OCI-LY7 (cell line): ENCODE data around the gene MED26. TPM values are rescaled to one million over a fixed set of nuclear protein-coding genes. Genes with fewer than 3 reads are reported as not detected.

Experiments
- BruUV-seq: library from RNA; stranded (reverse); fragments of 400-500 nt; replicated peaks from 2 replicates; lab custom pipeline; 2021; lab: Mats Ljungman, UMichigan
- CTCF ChIA-PET: fragments of 300-600 bp; sonication (Branson Sonifier 250); formaldehyde crosslinking; loops from one replicate; lab custom pipeline; 2022; ENCODE audit warnings: antibody characterized with exemption; ENCODE audit not compliant: unreplicated experiment; lab: Charles Lee
- POLR2A ChIA-PET: fragments of 300-600 bp; sonication (Branson Sonifier 250); formaldehyde crosslinking; loops from one replicate; lab custom pipeline; 2022; ENCODE audit warnings: antibody characterized with exemption; lab: Charles Lee
- DNase-seq: peaks from one replicate; pipeline ENCODE4 v3.0.0-alpha.2; 2015; ENCODE audit warnings: low spot score
- H2AFZ ChIP-seq: fragments of 200-600 bp; sonication (generic), shearing (Covaris generic); 2 replicates; pipeline ENCODE4 v1.6.1; 2014; ENCODE audit warnings: mild to moderate bottlenecking, antibody characterized with exemption, low read length, moderate library complexity
- H3K27ac ChIP-seq: fragments of 200-600 bp; sonication (generic); 2 replicates; pipeline ENCODE4 v1.5.1; 2014; ENCODE audit warnings: mixed run types, low read depth, mild to moderate bottlenecking, moderate library complexity, low read length, inconsistent platforms; ENCODE audit not compliant: poor library complexity, severe bottlenecking
- H3K36me3 ChIP-seq: fragments of 200-600 bp; sonication (generic); 2 replicates; pipeline ENCODE4 v1.6.1; 2014; ENCODE audit warnings: mild to moderate bottlenecking, antibody characterized with exemption, low read length, moderate library complexity, mixed read lengths; ENCODE audit not compliant: insufficient read depth
- H3K4me1 ChIP-seq: fragments of 200-600 bp; sonication (generic); 2 replicates; pipeline ENCODE4 v1.5.1; 2014; ENCODE audit warnings: mild to moderate bottlenecking, low read length; ENCODE audit not compliant: insufficient read depth, poor library complexity, severe bottlenecking
- H3K4me2 ChIP-seq: fragments of 200-600 bp; sonication (generic); 2 replicates; pipeline ENCODE4 v1.6.1; 2014; ENCODE audit warnings: mild to moderate bottlenecking, low read length
- H3K4me3 ChIP-seq: fragments of 200-600 bp; sonication (generic); 2 replicates; pipeline ENCODE4 v1.5.1; 2014; ENCODE audit warnings: mild to moderate bottlenecking, low read depth, low read length; ENCODE audit not compliant: poor library complexity, severe bottlenecking
- H3K79me2 ChIP-seq: fragments of 200-600 bp; sonication (generic); 2 replicates; pipeline ENCODE4 v1.6.1; 2016; ENCODE audit warnings: low read depth, mild to moderate bottlenecking, low read length, moderate library complexity, mixed read lengths; ENCODE audit not compliant: insufficient read depth
- H3K9me2 ChIP-seq: fragments of 200-600 bp; sonication (generic); 2 replicates; pipeline ENCODE4 v1.6.1; 2016; ENCODE audit warnings: mild to moderate bottlenecking, low read length, mixed read lengths; ENCODE audit not compliant: insufficient read depth
- H3K9me3 ChIP-seq: fragments of 200-600 bp; sonication (generic); 2 replicates; pipeline ENCODE4 v1.6.1; 2014; ENCODE audit warnings: mild to moderate bottlenecking, mixed run types, low read length, mixed read lengths
- H4K20me1 ChIP-seq: fragments of 200-600 bp; sonication (generic); 2 replicates; pipeline ENCODE4 v1.6.1; 2014; ENCODE audit warnings: mild to moderate bottlenecking, antibody characterized with exemption, low read length, moderate library complexity, mixed read lengths; ENCODE audit not compliant: insufficient read depth
- EZH2phosphoT487 ChIP-seq: fragments of 200-600 bp; sonication (generic); IDR thresholded peaks from 2 replicates; pipeline ENCODE4 v1.6.1; 2018; ENCODE audit warnings: low read depth, borderline replicate concordance, mild to moderate bottlenecking, mixed run types, antibody characterized with exemption, low read length, moderate library complexity, mixed read lengths
- intact Hi-C: fragments of 100-400 bp; cut with micrococcal nuclease; formaldehyde crosslinking; loops from one replicate; pipeline ENCODE4 v1.10.0; 2022; ENCODE audit not compliant: unreplicated experiment
- total RNA-seq, 2 experiments: library from RNA; depleted of rRNA in 1 of 2; stranded (reverse); fragments of >200 nt in 1 of 2; shearing (Covaris generic) in 1 of 2; gene quantifications; 2 replicates each; pipeline ENCODE4 v1.2.3, GENCODE V29; 2014 to 2022
- TF ChIP-seq, protein P1 (sequence below): fragments of 200-600 bp; sonication (generic); conservative IDR thresholded peaks from 2 replicates; pipeline ENCODE4 v1.5.1; 2014; ENCODE audit warnings: mild to moderate bottlenecking, antibody characterized with exemption, low read length, moderate library complexity, mixed read lengths

MED26 gene
- total RNA-seq, 2 experiments from 2014 or later, result 19.4 to 26.8 TPM

GRCh38 chr19:16641695-16642094 is 13.7 kb upstream of the MED26 start:
- ChIA-PET CTCF (no interaction called here), POLR2A (no interaction called here)
- peaks cover 98% of the 10 kb centered on the region for H3K36me3 ChIP-seq

DNA sequence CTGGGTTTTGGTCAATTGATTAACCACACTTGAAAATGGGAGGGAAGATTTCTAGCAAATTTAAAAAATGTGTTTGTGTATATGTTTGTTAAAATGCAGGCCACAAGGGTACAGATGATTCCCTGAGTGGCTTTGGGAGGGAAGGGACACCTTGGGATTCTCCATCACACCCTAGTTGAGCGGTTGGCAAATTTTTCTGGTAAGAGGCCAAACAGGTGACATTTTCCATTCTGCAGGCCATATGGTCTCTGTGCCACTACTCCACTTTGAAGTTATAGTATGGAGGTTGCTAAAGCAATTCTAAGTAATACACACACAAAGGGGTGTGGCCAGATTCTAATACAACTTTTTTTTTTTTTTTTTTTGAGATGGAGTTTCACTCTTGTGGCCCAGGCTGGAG is 12.9 kb upstream of the MED26 start:
- peaks cover 13% of the 10 kb centered on the region for H3K79me2 ChIP-seq
- CTCF ChIA-PET, result no interaction called here
- intact Hi-C loops, result no loop called here

More at GRCh38 chr19:16641695-16642094, 13.7 kb upstream of the MED26 start:
- Histone ChIP-seq H3K9me2 (no peaks in the 10 kb centered on the region), H3K27ac (no peak overlapping the region), H3K9me3 (no peaks in the 10 kb centered on the region), H3K79me2 (peaks cover 17% of the 10 kb centered on the region), H2AFZ (no peak overlapping the region), H3K4me1 (peaks cover 8% of the 10 kb centered on the region), H3K4me3 (no peak overlapping the region), H3K4me2 (no peak overlapping the region), H4K20me1 (no peaks in the 10 kb centered on the region)
- no peak for DNase-seq
- BruUV-seq, result no TSS peak
- no peak for TF ChIP-seq EZH2phosphoT487
- TF ChIP-seq, protein P1, sequence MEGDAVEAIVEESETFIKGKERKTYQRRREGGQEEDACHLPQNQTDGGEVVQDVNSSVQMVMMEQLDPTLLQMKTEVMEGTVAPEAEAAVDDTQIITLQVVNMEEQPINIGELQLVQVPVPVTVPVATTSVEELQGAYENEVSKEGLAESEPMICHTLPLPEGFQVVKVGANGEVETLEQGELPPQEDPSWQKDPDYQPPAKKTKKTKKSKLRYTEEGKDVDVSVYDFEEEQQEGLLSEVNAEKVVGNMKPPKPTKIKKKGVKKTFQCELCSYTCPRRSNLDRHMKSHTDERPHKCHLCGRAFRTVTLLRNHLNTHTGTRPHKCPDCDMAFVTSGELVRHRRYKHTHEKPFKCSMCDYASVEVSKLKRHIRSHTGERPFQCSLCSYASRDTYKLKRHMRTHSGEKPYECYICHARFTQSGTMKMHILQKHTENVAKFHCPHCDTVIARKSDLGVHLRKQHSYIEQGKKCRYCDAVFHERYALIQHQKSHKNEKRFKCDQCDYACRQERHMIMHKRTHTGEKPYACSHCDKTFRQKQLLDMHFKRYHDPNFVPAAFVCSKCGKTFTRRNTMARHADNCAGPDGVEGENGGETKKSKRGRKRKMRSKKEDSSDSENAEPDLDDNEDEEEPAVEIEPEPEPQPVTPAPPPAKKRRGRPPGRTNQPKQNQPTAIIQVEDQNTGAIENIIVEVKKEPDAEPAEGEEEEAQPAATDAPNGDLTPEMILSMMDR, result no peak
- intact Hi-C loops, result no loop called here

GRCh38 chr19:16638666-16639065 is 10.7 kb upstream of the MED26 start:
- intact Hi-C loops, result no loop called here
- H4K20me1 ChIP-seq, result no peaks in the 10 kb centered on the region
- H3K27ac ChIP-seq, result no peak overlapping the region
- no peak for DNase-seq
- peaks cover 13% of the 10 kb centered on the region for H3K79me2 ChIP-seq
- H3K4me1 ChIP-seq, result peaks cover 8% of the 10 kb centered on the region
- no peaks in the 10 kb centered on the region for H3K9me2 ChIP-seq
- H2AFZ ChIP-seq, result no peak overlapping the region
- TF ChIP-seq, protein P1, result no peak
- no peak for TF ChIP-seq EZH2phosphoT487
- no TSS peak for BruUV-seq
- H3K36me3 ChIP-seq, result peaks cover 96% of the 10 kb centered on the region
- no peak overlapping the region for H3K4me3 ChIP-seq
- no peak overlapping the region for H3K4me2 ChIP-seq
- H3K9me3 ChIP-seq, result no peaks in the 10 kb centered on the region
- CTCF ChIA-PET, result no interaction called here
- POLR2A ChIA-PET, result interaction anchor here (0.6 to 1.6 kb wide), 5 partner anchors 22 to 630 kb away, joined by 3 to 6 read pairs (median 3); partner anchors contain the start of gene SMIM7

More for the DNA sequence above, 12.9 kb upstream of the MED26 start:
- Histone ChIP-seq H3K4me2 (no peak overlapping the region), H3K9me2 (no peaks in the 10 kb centered on the region), H4K20me1 (no peaks in the 10 kb centered on the region), H3K4me1 (peaks cover 8% of the 10 kb centered on the region), H3K36me3 (peaks cover 98% of the 10 kb centered on the region), H2AFZ (no peak overlapping the region), H3K27ac (no peak overlapping the region), H3K4me3 (no peak overlapping the region), H3K9me3 (no peaks in the 10 kb centered on the region)
- no TSS peak for BruUV-seq
- no peak for DNase-seq
- POLR2A ChIA-PET, result no interaction called here
- no peak for TF ChIP-seq EZH2phosphoT487
- TF ChIP-seq, protein P1, result no peak
